ENCODE results near the gene SPECC1.
"Not testable (repeated sequence)": the region's sequence is repeated elsewhere in the genome, so short reads cannot be mapped to it uniquely, and the experiment has no call there.

Gene SPECC1

GRCh38 chr17:20073055-20073979 is 64.2 kb downstream of the SPECC1 start:
- peak; percentile 29 to 44 for DNase-seq

GRCh38 chr17:20074001-20074400 is 64.8 kb downstream of the SPECC1 start:
- DNase-seq = no peak

GRCh38 chr17:20074489-20074888 is 65.3 kb downstream of the SPECC1 start:
- DNase-seq = no peak

GRCh38 chr17:20076137-20076536 is 67.0 kb downstream of the SPECC1 start:
- DNase-seq = not testable (repeated sequence)

GRCh38 chr17:20077978-20078685 is 69.0 kb downstream of the SPECC1 start:
- no peak for DNase-seq

GRCh38 chr17:20080513-20080912 is 71.4 kb downstream of the SPECC1 start:
- DNase-seq = no peak

GRCh38 chr17:20083156-20083859 is 74.1 kb downstream of the SPECC1 start:
- no peak for DNase-seq

- no peak for DNase-seq
These were observed 75.6 kb downstream of the SPECC1 start for GRCh38 chr17:20084621-20085282.

GRCh38 chr17:20085283-20085845 is 76.2 kb downstream of the SPECC1 start:
- no peak for DNase-seq

- no peak for DNase-seq
These were observed 77.4 kb downstream of the SPECC1 start for GRCh38 chr17:20086416-20087076.

GRCh38 chr17:20087538-20088250 is 78.5 kb downstream of the SPECC1 start:
- no peak for DNase-seq

GRCh38 chr17:20089756-20090547 is 80.8 kb downstream of the SPECC1 start:
- DNase-seq = no peak

GRCh38 chr17:20091174-20092029 is 82.2 kb downstream of the SPECC1 start:
- DNase-seq = no peak

GRCh38 chr17:20092261-20092867 is 83.2 kb downstream of the SPECC1 start:
- no peak for DNase-seq

- DNase-seq = no peak
These were observed 83.9 kb downstream of the SPECC1 start for GRCh38 chr17:20092973-20093626.

GRCh38 chr17:20094777-20095176 is 85.6 kb downstream of the SPECC1 start:
- DNase-seq = no peak

GRCh38 chr17:20095336-20096080 is 86.3 kb downstream of the SPECC1 start:
- no peak for DNase-seq

- DNase-seq = no peak
These were observed 87.3 kb downstream of the SPECC1 start for GRCh38 chr17:20096430-20096829.

Data from CD4-positive, alpha-beta T cell treated with Interferon alpha-2 for 1 hour (primary cell).